Naive B cell (primary cell): ENCODE measurements around the gene VCX3B. TPM values are rescaled to one million over a fixed set of nuclear protein-coding genes. Genes with fewer than 3 reads are reported as not detected.
"Not testable (repeated sequence)": the region's sequence is repeated elsewhere in the genome, so short reads cannot be mapped to it uniquely, and the experiment has no call there.

ENCODE experiments used
- ATAC-seq, 2 donors: fragments of 150-1000 bp; cut with Tn5 transposase; 2 replicates each; pipeline ENCODE4 v1.10.0; 2021; ENCODE audit warnings: low read depth in 2 of 2, mild to moderate bottlenecking in 2 of 2, moderate library complexity in 2 of 2
- DNase-seq: peaks from one replicate; pipeline ENCODE4 v3.0.0; 2022
- H3K27ac Mint-ChIP-seq, 6 donors: one replicate each; pipeline ENCODE4 v1.8.0; 2020 to 2022; ENCODE audit warnings: mild to moderate bottlenecking in 6 of 6, mixed read lengths in 6 of 6, moderate library complexity in 5 of 6, inconsistent platforms in 2 of 6
- H3K27me3 Mint-ChIP-seq, 3 donors: one replicate each; pipeline ENCODE4 v1.8.0; 2021 to 2022; ENCODE audit warnings: mixed read lengths in 3 of 3, mild to moderate bottlenecking in 1 of 3
- H3K36me3 Mint-ChIP-seq, 2 donors: one replicate each; pipeline ENCODE4 v1.8.0; 2020 to 2022; ENCODE audit warnings: mixed read lengths in 2 of 2, inconsistent platforms in 1 of 2, mild to moderate bottlenecking in 1 of 2
- H3K4me1 Mint-ChIP-seq, 3 donors: one replicate each; pipeline ENCODE4 v1.8.0; 2020 to 2022; ENCODE audit warnings: mixed read lengths in 3 of 3, inconsistent platforms in 1 of 3, mild to moderate bottlenecking in 1 of 3, moderate library complexity in 1 of 3
- H3K4me3 Mint-ChIP-seq, 8 donors: one replicate each; pipeline ENCODE4 v1.8.0; 2020 to 2022; ENCODE audit warnings: mild to moderate bottlenecking in 8 of 8, mixed read lengths in 8 of 8, moderate library complexity in 8 of 8, inconsistent platforms in 2 of 8
- H3K9me3 Mint-ChIP-seq, 7 donors: one replicate each; pipeline ENCODE4 v1.8.0; 2020 to 2022; ENCODE audit warnings: mixed read lengths in 7 of 7, mild to moderate bottlenecking in 5 of 7, inconsistent platforms in 2 of 7, moderate library complexity in 1 of 7
- polyA plus RNA-seq, 6 donors: library from polyadenylated mRNA; unstranded; fragments of 300-500 nt; fragmentation: Illumina TruSeq; gene quantifications; one replicate each; pipeline ENCODE4 v1.2.3, GENCODE V29; 2021; ENCODE audit warnings: low read depth in 6 of 6

VCX3B gene
- polyA plus RNA-seq, 6 donors from 2014 or later = not detected

DNA sequence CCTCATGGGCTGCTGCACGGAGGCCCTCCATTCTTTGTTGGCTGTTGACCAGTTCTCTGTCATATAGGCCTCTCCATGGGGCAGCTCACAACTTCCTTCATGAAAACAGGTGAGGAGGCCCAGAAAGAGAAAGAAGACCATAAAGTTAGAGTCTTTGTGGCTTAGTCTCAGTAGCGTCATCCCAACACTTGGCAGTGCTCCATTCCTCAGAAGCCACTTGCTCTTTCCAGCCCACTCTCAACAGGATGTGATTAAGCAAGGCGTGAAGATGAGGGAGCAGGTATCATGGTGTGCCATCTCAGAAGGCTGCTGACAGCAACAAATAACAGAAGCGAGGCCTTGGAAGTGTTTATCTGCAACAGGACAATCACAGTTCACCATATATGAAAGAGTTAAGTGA, 30.4 kb downstream of the VCX3B start:
- not testable (repeated sequence) for H3K27ac Mint-ChIP-seq, DNase-seq, ATAC-seq, H3K4me1 Mint-ChIP-seq, H3K36me3 Mint-ChIP-seq, H3K4me3 Mint-ChIP-seq, H3K27me3 Mint-ChIP-seq
- peaks cover 0 to 20% (median 3%) of the 10 kb centered on the region in 7 donors for H3K9me3 Mint-ChIP-seq

DNA sequence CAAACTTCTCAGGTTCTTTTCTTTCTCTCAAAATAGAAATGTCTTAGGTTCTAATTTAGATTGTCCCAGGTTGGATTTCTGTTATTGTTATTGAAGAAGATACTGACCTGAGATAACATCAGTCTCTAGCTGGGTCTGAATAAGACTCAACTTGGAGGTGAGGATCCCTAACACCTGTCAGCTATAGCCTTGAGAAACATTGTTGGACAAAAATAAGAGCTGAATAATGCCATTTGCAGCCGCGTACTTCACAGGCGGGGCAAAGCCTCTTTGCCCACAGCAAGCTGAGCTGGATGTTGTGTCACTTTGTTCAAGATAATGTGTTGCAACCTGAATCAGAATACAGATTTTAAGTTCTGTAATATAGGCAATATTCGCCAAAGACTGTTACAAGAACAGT, 35.6 kb downstream of the VCX3B start:
- no peak for DNase-seq
- Mint-ChIP-seq H3K4me1 (no peaks in the 10 kb centered on the region), H3K36me3 (no peaks in the 10 kb centered on the region), H3K9me3 (peaks cover 0 to 12% (median 2%) of the 10 kb centered on the region in 7 donors), H3K27me3 (no peaks in the 10 kb centered on the region), H3K27ac (no peak overlapping the region), H3K4me3 (no peak overlapping the region)
- ATAC-seq = no peak

DNA sequence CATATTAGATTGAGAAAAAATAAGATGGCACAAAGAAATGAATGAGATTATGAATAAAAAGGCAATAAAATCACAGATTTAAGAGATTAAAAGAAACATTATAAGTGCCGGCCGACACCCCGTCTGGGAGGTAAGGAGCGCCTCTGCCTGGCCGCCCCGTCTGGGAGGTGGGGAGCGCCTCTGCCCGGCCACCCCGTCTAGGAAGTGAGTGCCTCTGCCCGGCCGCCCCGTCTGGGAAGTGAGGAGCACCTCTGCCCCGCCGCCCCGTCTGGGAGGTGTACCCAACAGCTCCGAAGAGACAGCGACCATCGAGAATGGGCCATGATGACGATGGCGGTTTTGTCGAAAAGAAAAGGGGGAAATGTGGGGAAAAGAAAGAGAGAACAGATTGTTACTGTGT, 37.5 kb downstream of the VCX3B start:
- not testable (repeated sequence) for H3K36me3 Mint-ChIP-seq, H3K9me3 Mint-ChIP-seq, H3K4me3 Mint-ChIP-seq, H3K27ac Mint-ChIP-seq, H3K27me3 Mint-ChIP-seq, H3K4me1 Mint-ChIP-seq, ATAC-seq, DNase-seq

DNA sequence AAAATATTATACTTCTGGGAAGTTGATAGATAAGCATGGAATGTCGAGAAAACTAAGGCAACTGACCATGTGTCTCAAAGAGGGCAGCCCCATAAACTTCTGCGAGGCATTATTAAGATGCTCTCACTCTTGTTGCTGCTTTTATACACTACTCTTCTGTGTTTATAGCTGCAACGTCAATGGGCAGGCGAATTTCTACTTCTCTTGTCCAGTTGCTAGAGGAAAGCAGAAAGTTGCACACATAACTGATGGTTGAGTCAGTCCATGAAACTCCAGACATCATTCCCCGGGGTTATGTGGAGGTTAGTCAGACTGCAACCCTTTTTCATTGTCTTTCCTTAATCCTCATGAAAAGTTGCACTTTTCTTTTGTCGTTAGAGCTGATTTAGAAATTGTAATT, 39.8 kb downstream of the VCX3B start:
- Mint-ChIP-seq H3K4me1 (no peaks in the 10 kb centered on the region), H3K4me3 (no peak overlapping the region), H3K9me3 (peaks cover 0 to 3% (median 0%) of the 10 kb centered on the region in 7 donors), H3K27ac (no peak overlapping the region), H3K36me3 (no peaks in the 10 kb centered on the region), H3K27me3 (no peaks in the 10 kb centered on the region)
- ATAC-seq = no peak
- no peak for DNase-seq
